GM10266 (cell line): ENCODE results near the gene N4BP2L2.

Experiments used
- DNase-seq: peaks from one replicate; pipeline ENCODE4 v3.0.0; 2012; ENCODE audit errors: extremely low spot score
- CTCF ChIP-seq: IDR thresholded peaks from 2 replicates; pipeline ENCODE4 v1.5.1; 2012; ENCODE audit warnings: mild to moderate bottlenecking, low read depth; ENCODE audit not compliant: control insufficient read depth, insufficient read depth; ENCODE audit errors: missing control alignments

The N4BP2L2 gene

GRCh38 chr13:32538621-32539246 lies at the start of gene N4BP2L2:
Gene N4BP2L2, minus strand, starts transcription at chr13:32538795. Its CDS starts 1,768 bp downstream, at chr13:32537027.
- peak; percentile 84 for DNase-seq
- TF ChIP-seq CTCF: peak; percentile 43

- TF ChIP-seq CTCF: no peak
- no peak for DNase-seq
Observed at GRCh38 chr13:32587811-32588170, 49.2 kb upstream of the N4BP2L2 start.

- peak; percentile 57 for TF ChIP-seq CTCF
- DNase-seq: peak; percentile 82
Observed at GRCh38 chr13:32587011-32587810, 48.6 kb upstream of the N4BP2L2 start.

- TF ChIP-seq CTCF: peak; percentile 96
Observed at GRCh38 chr13:32586080-32586900, 47.7 kb upstream of the N4BP2L2 start, which contains the start of gene PDS5B. Gene PDS5B, plus strand, starts transcription at chr13:32586452. Its CDS starts 62,321 bp downstream, at chr13:32648773.

GRCh38 chr13:32585550-32586079 lies 47.0 kb upstream of the N4BP2L2 start:
- no peak for DNase-seq
- TF ChIP-seq CTCF: no peak

More at GRCh38 chr13:32586080-32586900, 47.7 kb upstream of the N4BP2L2 start, which contains the start of gene PDS5B:
- peak; percentile 96 for DNase-seq

- TF ChIP-seq CTCF: no peak
- DNase-seq: no peak
Observed at GRCh38 chr13:32582991-32583390, 44.4 kb upstream of the N4BP2L2 start.
